OCI-LY7 (cell line): ENCODE results near the gene TTC19. TPM values are rescaled to one million over a fixed set of nuclear protein-coding genes. Genes with fewer than 3 reads are reported as not detected.
"Not testable (repeated sequence)": the region's sequence is repeated elsewhere in the genome, so short reads cannot be mapped to it uniquely, and the experiment has no call there.

Experiments used
- BruUV-seq: library from RNA; stranded (reverse); fragments of 400-500 nt; replicated peaks from 2 replicates; lab custom pipeline; 2021; lab: Mats Ljungman, UMichigan
- CTCF ChIA-PET: fragments of 300-600 bp; sonication (Branson Sonifier 250); formaldehyde crosslinking; loops from one replicate; lab custom pipeline; 2022; ENCODE audit warnings: antibody characterized with exemption; ENCODE audit not compliant: unreplicated experiment; lab: Charles Lee
- POLR2A ChIA-PET: fragments of 300-600 bp; sonication (Branson Sonifier 250); formaldehyde crosslinking; loops from one replicate; lab custom pipeline; 2022; ENCODE audit warnings: antibody characterized with exemption; lab: Charles Lee
- DNase-seq: peaks from one replicate; pipeline ENCODE4 v3.0.0-alpha.2; 2015; ENCODE audit warnings: low spot score
- H2AFZ ChIP-seq: fragments of 200-600 bp; sonication (generic), shearing (Covaris generic); 2 replicates; pipeline ENCODE4 v1.6.1; 2014; ENCODE audit warnings: mild to moderate bottlenecking, antibody characterized with exemption, low read length, moderate library complexity
- H3K27ac ChIP-seq: fragments of 200-600 bp; sonication (generic); 2 replicates; pipeline ENCODE4 v1.5.1; 2014; ENCODE audit warnings: mixed run types, low read depth, mild to moderate bottlenecking, moderate library complexity, low read length, inconsistent platforms; ENCODE audit not compliant: poor library complexity, severe bottlenecking
- H3K36me3 ChIP-seq: fragments of 200-600 bp; sonication (generic); 2 replicates; pipeline ENCODE4 v1.6.1; 2014; ENCODE audit warnings: mild to moderate bottlenecking, antibody characterized with exemption, low read length, moderate library complexity, mixed read lengths; ENCODE audit not compliant: insufficient read depth
- H3K4me1 ChIP-seq: fragments of 200-600 bp; sonication (generic); 2 replicates; pipeline ENCODE4 v1.5.1; 2014; ENCODE audit warnings: mild to moderate bottlenecking, low read length; ENCODE audit not compliant: insufficient read depth, poor library complexity, severe bottlenecking
- H3K4me2 ChIP-seq: fragments of 200-600 bp; sonication (generic); 2 replicates; pipeline ENCODE4 v1.6.1; 2014; ENCODE audit warnings: mild to moderate bottlenecking, low read length
- H3K4me3 ChIP-seq: fragments of 200-600 bp; sonication (generic); 2 replicates; pipeline ENCODE4 v1.5.1; 2014; ENCODE audit warnings: mild to moderate bottlenecking, low read depth, low read length; ENCODE audit not compliant: poor library complexity, severe bottlenecking
- H3K79me2 ChIP-seq: fragments of 200-600 bp; sonication (generic); 2 replicates; pipeline ENCODE4 v1.6.1; 2016; ENCODE audit warnings: low read depth, mild to moderate bottlenecking, low read length, moderate library complexity, mixed read lengths; ENCODE audit not compliant: insufficient read depth
- H3K9me2 ChIP-seq: fragments of 200-600 bp; sonication (generic); 2 replicates; pipeline ENCODE4 v1.6.1; 2016; ENCODE audit warnings: mild to moderate bottlenecking, low read length, mixed read lengths; ENCODE audit not compliant: insufficient read depth
- H3K9me3 ChIP-seq: fragments of 200-600 bp; sonication (generic); 2 replicates; pipeline ENCODE4 v1.6.1; 2014; ENCODE audit warnings: mild to moderate bottlenecking, mixed run types, low read length, mixed read lengths
- H4K20me1 ChIP-seq: fragments of 200-600 bp; sonication (generic); 2 replicates; pipeline ENCODE4 v1.6.1; 2014; ENCODE audit warnings: mild to moderate bottlenecking, antibody characterized with exemption, low read length, moderate library complexity, mixed read lengths; ENCODE audit not compliant: insufficient read depth
- CTCF ChIP-seq: fragments of 200-600 bp; sonication (generic); conservative IDR thresholded peaks from 2 replicates; pipeline ENCODE4 v1.5.1; 2014; ENCODE audit warnings: mild to moderate bottlenecking, antibody characterized with exemption, low read length, moderate library complexity, mixed read lengths
- EZH2phosphoT487 ChIP-seq: fragments of 200-600 bp; sonication (generic); IDR thresholded peaks from 2 replicates; pipeline ENCODE4 v1.6.1; 2018; ENCODE audit warnings: low read depth, borderline replicate concordance, mild to moderate bottlenecking, mixed run types, antibody characterized with exemption, low read length, moderate library complexity, mixed read lengths
- intact Hi-C: fragments of 100-400 bp; cut with micrococcal nuclease; formaldehyde crosslinking; loops from one replicate; pipeline ENCODE4 v1.10.0; 2022; ENCODE audit not compliant: unreplicated experiment
- total RNA-seq, 2 experiments: library from RNA; depleted of rRNA in 1 of 2; stranded (reverse); fragments of >200 nt in 1 of 2; shearing (Covaris generic) in 1 of 2; gene quantifications; 2 replicates each; pipeline ENCODE4 v1.2.3, GENCODE V29; 2014 to 2022

TTC19 gene
- total RNA-seq, 2 experiments from 2014 or later = 42.0 to 43.7 TPM

DNA sequence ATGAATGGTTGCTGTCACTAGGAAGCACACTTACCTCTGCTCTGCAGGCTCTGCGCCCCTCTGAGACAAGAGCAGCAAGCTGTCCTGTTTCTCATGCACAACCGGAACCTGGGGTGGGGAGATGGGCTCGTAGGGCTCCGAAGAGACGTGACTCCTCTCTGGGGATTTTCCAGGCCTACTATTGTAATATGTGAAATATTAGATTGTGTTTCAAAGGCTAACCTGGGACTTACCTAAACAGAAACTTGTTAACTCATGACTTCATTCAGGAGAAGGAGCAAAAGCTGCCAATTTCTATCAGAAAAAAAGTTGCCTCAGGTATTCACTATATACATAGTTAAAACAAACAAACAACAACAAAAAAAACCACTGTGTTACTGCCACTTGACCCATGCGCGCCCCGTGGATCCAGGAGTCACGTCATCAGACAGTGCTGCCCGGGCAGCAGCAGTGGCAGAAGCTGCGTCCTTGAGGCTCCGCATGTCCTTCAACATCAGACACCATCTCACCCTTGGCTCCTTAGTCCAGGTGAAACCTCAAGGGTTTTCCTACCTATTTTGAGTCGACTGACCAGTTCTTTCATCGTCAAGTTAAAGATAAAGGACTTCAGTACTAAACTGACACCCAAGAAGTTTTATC lies 49.3 kb downstream of the TTC19 start:
- H3K4me3 ChIP-seq = no peak overlapping the region
- BruUV-seq = no TSS peak
- H4K20me1 ChIP-seq = no peaks in the 10 kb centered on the region
- ChIA-PET CTCF (no interaction called here), POLR2A (no interaction called here)
- H2AFZ ChIP-seq = no peak overlapping the region
- no peak overlapping the region for H3K4me2 ChIP-seq
- H3K9me3 ChIP-seq = no peaks in the 10 kb centered on the region
- H3K79me2 ChIP-seq = no peaks in the 10 kb centered on the region
- no peaks in the 10 kb centered on the region for H3K9me2 ChIP-seq
- DNase-seq = no peak
- peaks cover 69% of the 10 kb centered on the region for H3K36me3 ChIP-seq
- H3K4me1 ChIP-seq = no peaks in the 10 kb centered on the region
- no peak for TF ChIP-seq EZH2phosphoT487
- H3K27ac ChIP-seq = no peak overlapping the region
- intact Hi-C loops = no loop called here

DNA sequence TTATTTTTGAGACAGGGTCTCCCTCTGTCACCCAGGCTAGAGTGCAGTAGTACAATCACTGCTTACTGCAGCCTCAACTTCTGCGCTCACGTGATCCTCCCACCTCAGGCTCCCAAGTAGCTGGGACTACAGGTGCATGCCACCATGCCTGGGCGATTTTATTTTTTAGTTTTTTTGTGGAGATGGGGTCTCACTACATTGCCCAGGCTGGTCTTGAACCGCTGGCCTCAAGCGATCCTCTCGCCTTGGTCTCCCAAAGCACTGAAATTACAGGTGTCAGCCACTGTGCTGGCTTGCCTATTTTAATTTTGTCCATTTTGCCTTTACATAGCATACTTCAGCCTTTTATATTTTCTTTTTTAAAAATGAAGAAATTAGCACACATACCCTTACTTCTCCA lies 51.2 kb downstream of the TTC19 start:
- H2AFZ ChIP-seq = no peak overlapping the region
- no peaks in the 10 kb centered on the region for H3K4me1 ChIP-seq
- DNase-seq = no peak
- no peaks in the 10 kb centered on the region for H3K9me2 ChIP-seq
- CTCF ChIA-PET = no interaction called here
- intact Hi-C loops = no loop called here
- no peak overlapping the region for H3K4me3 ChIP-seq
- BruUV-seq = no TSS peak
- POLR2A ChIA-PET = no interaction called here
- no peak overlapping the region for H3K27ac ChIP-seq
- H3K79me2 ChIP-seq = no peaks in the 10 kb centered on the region
- no peaks in the 10 kb centered on the region for H4K20me1 ChIP-seq
- no peaks in the 10 kb centered on the region for H3K9me3 ChIP-seq
- no peak for TF ChIP-seq EZH2phosphoT487
- TF ChIP-seq CTCF = no peak
- H3K36me3 ChIP-seq = peaks cover 71% of the 10 kb centered on the region
- H3K4me2 ChIP-seq = no peak overlapping the region

- peaks cover 70% of the 10 kb centered on the region for H3K36me3 ChIP-seq
- DNase-seq = no peak
- intact Hi-C loops = no loop called here
- H4K20me1 ChIP-seq = no peaks in the 10 kb centered on the region
- H3K27ac ChIP-seq = no peak overlapping the region
- no peak overlapping the region for H2AFZ ChIP-seq
- H3K79me2 ChIP-seq = no peaks in the 10 kb centered on the region
- no peaks in the 10 kb centered on the region for H3K9me3 ChIP-seq
- ChIA-PET POLR2A (no interaction called here), CTCF (no interaction called here)
- H3K4me1 ChIP-seq = no peaks in the 10 kb centered on the region
- TSS peak; percentile 7 for BruUV-seq
- H3K4me3 ChIP-seq = no peak overlapping the region
- H3K4me2 ChIP-seq = no peak overlapping the region
- TF ChIP-seq EZH2phosphoT487 = no peak
- no peak for TF ChIP-seq CTCF
- H3K9me2 ChIP-seq = no peaks in the 10 kb centered on the region
Observed at GRCh38 chr17:16052486-16052885, 52.9 kb downstream of the TTC19 start.

DNA sequence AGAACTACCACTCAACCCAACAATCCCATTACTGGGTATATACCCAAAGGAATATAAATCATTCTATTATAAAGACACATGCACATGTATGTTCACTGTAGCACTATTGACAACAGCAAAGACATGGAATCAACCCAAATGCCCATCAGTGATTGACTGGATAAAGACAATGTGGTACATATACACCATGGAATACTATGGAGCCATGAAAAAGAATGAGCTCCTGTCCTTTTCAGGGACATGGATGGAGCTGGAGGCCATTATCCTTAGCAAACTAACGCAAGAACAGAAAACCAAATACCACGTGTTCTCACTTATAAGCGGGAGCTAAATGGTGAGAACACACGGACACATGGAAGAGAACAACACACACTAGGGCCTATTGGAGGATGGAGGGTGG lies 55.5 kb downstream of the TTC19 start:
- BruUV-seq, H2AFZ ChIP-seq, CTCF ChIA-PET, H3K79me2 ChIP-seq, H4K20me1 ChIP-seq, H3K4me3 ChIP-seq, H3K9me3 ChIP-seq, DNase-seq, intact Hi-C loops, H3K27ac ChIP-seq, H3K4me1 ChIP-seq, H3K9me2 ChIP-seq, H3K4me2 ChIP-seq: not testable (repeated sequence)
- peaks cover 81% of the 10 kb centered on the region for H3K36me3 ChIP-seq
- POLR2A ChIA-PET = interaction anchor here (0.6 kb wide), 1 partner anchor 48 kb away, joined by 3 read pairs; no protein-coding TSS in a partner anchor
